ENCODE measurements around the gene SLIT1.

Gene SLIT1

DNA sequence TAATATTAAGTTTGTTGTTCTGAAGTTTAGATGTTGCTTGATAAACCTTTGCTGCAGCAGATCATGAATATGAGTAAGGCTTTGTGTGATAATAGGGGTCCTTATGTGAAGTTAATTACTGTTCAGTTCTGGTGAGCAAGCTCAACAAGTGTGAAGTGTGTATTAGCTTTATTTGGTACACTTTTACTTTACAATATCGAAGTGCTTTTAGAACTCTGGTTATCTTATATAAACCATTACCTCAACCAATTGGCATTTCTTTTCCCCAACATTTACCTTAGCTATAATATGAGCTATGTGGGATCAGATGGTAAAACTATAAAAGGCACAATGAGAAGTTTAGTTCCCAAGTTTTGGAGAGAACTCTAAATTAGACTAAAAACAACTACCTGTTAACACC lies 226.0 kb downstream of the SLIT1 start (continued):
- TF ChIP-seq, protein P1, sequence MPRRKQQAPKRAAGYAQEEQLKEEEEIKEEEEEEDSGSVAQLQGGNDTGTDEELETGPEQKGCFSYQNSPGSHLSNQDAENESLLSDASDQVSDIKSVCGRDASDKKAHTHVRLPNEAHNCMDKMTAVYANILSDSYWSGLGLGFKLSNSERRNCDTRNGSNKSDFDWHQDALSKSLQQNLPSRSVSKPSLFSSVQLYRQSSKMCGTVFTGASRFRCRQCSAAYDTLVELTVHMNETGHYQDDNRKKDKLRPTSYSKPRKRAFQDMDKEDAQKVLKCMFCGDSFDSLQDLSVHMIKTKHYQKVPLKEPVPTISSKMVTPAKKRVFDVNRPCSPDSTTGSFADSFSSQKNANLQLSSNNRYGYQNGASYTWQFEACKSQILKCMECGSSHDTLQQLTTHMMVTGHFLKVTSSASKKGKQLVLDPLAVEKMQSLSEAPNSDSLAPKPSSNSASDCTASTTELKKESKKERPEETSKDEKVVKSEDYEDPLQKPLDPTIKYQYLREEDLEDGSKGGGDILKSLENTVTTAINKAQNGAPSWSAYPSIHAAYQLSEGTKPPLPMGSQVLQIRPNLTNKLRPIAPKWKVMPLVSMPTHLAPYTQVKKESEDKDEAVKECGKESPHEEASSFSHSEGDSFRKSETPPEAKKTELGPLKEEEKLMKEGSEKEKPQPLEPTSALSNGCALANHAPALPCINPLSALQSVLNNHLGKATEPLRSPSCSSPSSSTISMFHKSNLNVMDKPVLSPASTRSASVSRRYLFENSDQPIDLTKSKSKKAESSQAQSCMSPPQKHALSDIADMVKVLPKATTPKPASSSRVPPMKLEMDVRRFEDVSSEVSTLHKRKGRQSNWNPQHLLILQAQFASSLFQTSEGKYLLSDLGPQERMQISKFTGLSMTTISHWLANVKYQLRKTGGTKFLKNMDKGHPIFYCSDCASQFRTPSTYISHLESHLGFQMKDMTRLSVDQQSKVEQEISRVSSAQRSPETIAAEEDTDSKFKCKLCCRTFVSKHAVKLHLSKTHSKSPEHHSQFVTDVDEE (CRISPR knock-in tag; IDR thresholded peaks at IDR 0.05): no peak
- no peak for TF ChIP-seq ZFP3 (CRISPR knock-in tag; IDR thresholded peaks at IDR 0.05)

DNA sequence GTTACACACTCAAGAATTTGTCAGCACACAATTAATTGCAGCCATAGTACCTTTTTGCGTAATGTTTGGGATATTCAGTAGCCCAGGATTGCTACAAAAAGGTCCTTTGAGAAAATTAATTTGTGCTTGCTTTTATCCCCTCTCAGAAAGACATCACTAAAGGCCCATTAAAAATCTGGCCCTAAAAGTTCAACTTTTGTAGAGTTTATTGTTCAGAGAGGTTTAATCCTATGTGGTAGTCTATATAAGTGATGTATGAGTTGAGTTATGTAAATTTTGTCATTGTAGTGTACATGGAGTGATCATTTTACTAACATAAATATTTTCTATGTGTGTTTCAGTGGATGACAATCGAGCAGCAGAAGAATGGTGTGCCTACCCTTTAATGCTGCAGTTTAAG lies 227.7 kb downstream of the SLIT1 start:
- no peak for TF ChIP-seq RARB (CRISPR knock-in tag; IDR thresholded peaks at IDR 0.05)
- no peak for TF ChIP-seq PPARA (CRISPR knock-in tag; IDR thresholded peaks at IDR 0.05; ENCODE audit: borderline replicate concordance)
- no peak for TF ChIP-seq TOX (CRISPR knock-in tag; IDR thresholded peaks at IDR 0.05; ENCODE audit: borderline replicate concordance)
- TF ChIP-seq TCF4 (CRISPR knock-in tag; IDR thresholded peaks at IDR 0.05; ENCODE audit: borderline replicate concordance): no peak
- TF ChIP-seq OSR1 (CRISPR knock-in tag; IDR thresholded peaks at IDR 0.05): no peak
- no peak for TF ChIP-seq GLIS3 (CRISPR knock-in tag; IDR thresholded peaks at IDR 0.05)
- TF ChIP-seq ZFP30 (CRISPR knock-in tag; IDR thresholded peaks at IDR 0.05): no peak
- ATAC-seq: no peak

DNA sequence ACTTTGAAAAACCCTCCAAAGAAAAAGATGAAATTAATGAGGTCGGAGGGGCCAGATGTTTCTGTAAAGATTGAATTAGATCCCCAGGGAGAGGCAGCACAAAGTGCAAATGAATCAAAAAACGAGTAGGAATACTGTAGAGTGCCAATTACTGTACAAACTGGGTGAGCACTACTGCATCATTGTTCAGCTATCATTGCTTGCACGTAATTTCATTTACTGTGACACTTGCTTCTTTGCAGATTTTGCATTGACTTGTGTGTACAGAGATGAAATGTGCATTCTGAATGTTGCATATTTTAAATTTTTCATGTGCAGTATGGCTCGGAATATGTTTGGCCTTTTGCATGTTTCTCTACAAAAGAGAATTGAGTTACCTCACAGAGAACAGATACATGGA lies 230.0 kb downstream of the SLIT1 start:
- TF ChIP-seq GLIS3 (CRISPR knock-in tag; IDR thresholded peaks at IDR 0.05): no peak
- no peak for TF ChIP-seq TOX (CRISPR knock-in tag; IDR thresholded peaks at IDR 0.05; ENCODE audit: borderline replicate concordance)
- no peak for TF ChIP-seq ZNF8 (CRISPR knock-in tag; IDR thresholded peaks at IDR 0.05)
- TF ChIP-seq SNAI2 (CRISPR knock-in tag; IDR thresholded peaks at IDR 0.05): no peak
- TF ChIP-seq, protein P1 (CRISPR knock-in tag; IDR thresholded peaks at IDR 0.05): no peak
- TF ChIP-seq, protein P2, sequence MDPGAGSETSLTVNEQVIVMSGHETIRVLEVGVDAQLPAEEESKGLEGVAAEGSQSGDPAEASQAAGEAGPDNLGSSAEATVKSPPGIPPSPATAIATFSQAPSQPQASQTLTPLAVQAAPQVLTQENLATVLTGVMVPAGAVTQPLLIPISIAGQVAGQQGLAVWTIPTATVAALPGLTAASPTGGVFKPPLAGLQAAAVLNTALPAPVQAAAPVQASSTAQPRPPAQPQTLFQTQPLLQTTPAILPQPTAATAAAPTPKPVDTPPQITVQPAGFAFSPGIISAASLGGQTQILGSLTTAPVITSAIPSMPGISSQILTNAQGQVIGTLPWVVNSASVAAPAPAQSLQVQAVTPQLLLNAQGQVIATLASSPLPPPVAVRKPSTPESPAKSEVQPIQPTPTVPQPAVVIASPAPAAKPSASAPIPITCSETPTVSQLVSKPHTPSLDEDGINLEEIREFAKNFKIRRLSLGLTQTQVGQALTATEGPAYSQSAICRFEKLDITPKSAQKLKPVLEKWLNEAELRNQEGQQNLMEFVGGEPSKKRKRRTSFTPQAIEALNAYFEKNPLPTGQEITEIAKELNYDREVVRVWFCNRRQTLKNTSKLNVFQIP (CRISPR knock-in tag; IDR thresholded peaks at IDR 0.05; ENCODE audit: borderline replicate concordance, low read depth): no peak
- TF ChIP-seq, protein P3, sequence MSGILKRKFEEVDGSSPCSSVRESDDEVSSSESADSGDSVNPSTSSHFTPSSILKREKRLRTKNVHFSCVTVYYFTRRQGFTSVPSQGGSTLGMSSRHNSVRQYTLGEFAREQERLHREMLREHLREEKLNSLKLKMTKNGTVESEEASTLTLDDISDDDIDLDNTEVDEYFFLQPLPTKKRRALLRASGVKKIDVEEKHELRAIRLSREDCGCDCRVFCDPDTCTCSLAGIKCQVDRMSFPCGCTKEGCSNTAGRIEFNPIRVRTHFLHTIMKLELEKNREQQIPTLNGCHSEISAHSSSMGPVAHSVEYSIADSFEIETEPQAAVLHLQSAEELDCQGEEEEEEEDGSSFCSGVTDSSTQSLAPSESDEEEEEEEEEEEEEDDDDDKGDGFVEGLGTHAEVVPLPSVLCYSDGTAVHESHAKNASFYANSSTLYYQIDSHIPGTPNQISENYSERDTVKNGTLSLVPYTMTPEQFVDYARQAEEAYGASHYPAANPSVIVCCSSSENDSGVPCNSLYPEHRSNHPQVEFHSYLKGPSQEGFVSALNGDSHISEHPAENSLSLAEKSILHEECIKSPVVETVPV (CRISPR knock-in tag; IDR thresholded peaks at IDR 0.05): no peak
- no peak for TF ChIP-seq ARNTL (CRISPR knock-in tag; IDR thresholded peaks at IDR 0.05; ENCODE audit: borderline replicate concordance, low read depth)
- ATAC-seq: no peak

DNA sequence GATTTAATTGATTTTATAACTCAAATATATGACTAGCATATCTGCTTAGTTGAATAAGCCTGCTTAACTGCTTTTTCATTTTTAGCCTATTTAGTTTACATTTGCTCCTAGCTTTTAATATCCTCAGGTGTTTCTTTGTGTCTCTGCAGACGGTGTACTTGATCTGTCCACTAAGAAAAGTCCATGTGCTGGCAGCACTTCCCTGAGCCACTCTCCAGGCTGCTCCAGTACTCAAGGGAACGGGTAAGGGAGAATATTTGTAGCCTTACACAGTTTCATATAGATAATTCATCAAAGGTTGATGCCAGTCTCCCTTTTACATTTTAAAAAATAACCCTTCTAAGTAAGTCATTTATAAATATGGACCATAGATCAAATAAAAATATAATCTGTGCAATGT lies 233.8 kb downstream of the SLIT1 start:
- no peak for ATAC-seq
- TF ChIP-seq, protein P1 (CRISPR knock-in tag; IDR thresholded peaks at IDR 0.05): no peak
- TF ChIP-seq TCF4 (CRISPR knock-in tag; IDR thresholded peaks at IDR 0.05; ENCODE audit: borderline replicate concordance): no peak
- TF ChIP-seq ZFP30 (CRISPR knock-in tag; IDR thresholded peaks at IDR 0.05): no peak
- no peak for TF ChIP-seq ZNF70 (CRISPR knock-in tag; IDR thresholded peaks at IDR 0.05)
- no peak for TF ChIP-seq ZFP3 (CRISPR knock-in tag; IDR thresholded peaks at IDR 0.05)
